ENCODE results near the gene TMEM144. TPM values are rescaled to one million over a fixed set of nuclear protein-coding genes. Genes with fewer than 3 reads are reported as not detected.

Gene TMEM144
- 9.2 and 13.4 TPM in 2 replicates for total RNA-seq (2021)
- percentile 54 among the genes with signal in this experiment for Bru-seq, nascent RNA
- percentile 63 among the genes with signal in this experiment for BruChase-seq, experiment 1, labeled RNA remaining after a 2-hour chase
- percentile 53 among the genes with signal in this experiment for BruChase-seq, experiment 2, labeled RNA remaining after a 6-hour chase
- long read RNA-seq, partial matches to known transcripts: 1 of 12 reads
- long read RNA-seq, other reads (novel, unspliced or antisense): 4 of 12 reads

DNA sequence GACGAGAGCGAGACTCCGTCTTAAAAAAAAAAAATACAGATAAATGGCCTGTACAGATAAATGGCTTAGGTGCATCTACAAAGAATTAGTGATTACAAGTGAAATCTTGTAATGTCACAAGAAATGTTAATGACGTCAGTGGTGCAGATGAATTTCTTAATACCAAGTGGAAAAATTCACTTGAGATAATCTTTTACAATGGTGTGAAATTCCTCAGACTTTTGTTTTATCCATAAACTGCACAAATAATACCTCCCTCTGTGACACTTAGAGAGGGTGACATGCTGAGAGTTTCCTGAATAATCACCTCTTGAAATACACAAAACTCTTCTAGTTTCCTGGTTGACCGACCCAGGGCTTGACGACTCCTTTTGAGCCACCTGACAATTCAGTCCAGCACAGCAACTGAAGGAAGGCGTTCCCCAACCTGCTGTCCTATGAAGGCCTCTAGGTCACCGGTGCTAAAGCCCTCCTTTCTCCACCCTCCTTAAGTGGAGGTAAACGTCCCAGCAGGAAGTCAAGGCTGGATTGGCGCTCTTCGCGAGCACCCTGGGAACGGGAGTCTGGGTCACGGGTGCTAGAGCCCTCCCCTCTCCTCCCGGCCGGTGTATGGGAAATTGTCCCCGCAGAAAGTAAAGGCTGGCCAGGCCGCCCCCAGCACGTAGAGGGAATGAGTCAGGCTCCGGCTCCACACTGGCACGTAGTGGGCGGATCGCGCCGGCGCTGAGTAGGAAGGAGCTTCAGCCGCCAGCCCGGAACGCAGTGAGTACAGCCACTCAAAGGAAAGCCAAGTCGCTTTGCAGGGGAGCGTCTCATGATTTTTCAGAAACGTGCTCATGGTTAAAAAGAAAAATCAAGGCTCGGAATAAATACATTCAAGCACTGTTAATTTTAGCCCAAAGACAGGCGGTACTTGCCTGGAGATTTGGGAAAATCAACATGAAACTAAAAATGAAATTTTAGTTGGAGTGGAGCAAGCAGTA, at the start of gene TMEM144:
Gene TMEM144 (plus strand): TSS at position 662 of the 983 bp plus-strand sequence. CDS start 2,182 bp downstream, outside the sequence.
- Histone ChIP-seq H2AFZ (peak within 1 kb of the TSS; percentile 91), H3K27me3 (ENCODE audit: insufficient read depth, low read depth) (no peaks in the 10 kb centered on the region), H3K36me3 (ENCODE audit: low read depth) (no peaks in the 10 kb centered on the region), H3K4me3 (peak within 1 kb of the TSS; percentile 76), H3F3A (ENCODE audit: insufficient read depth, low read depth) (peaks cover 3% of the 10 kb centered on the region; the same call in 1 of the 2 replicates), H3K79me2 (ENCODE audit: low read depth) (no peaks in the 10 kb centered on the region), H3K4me1 (replicated peaks; ENCODE audit: insufficient read depth) (no peaks in the 10 kb centered on the region; the same call in 1 of the 2 replicates), H3K9me2 (ENCODE audit: insufficient read depth) (no peaks in the 10 kb centered on the region; the same call in 1 of the 2 replicates), H3K4me2 (peak within 1 kb of the TSS; percentile 95), H3K9me3 (ENCODE audit: insufficient read depth, low read depth) (no peaks in the 10 kb centered on the region), H3K27ac (peak within 1 kb of the TSS; percentile 86), H4K20me1 (ENCODE audit: insufficient read depth) (no peaks in the 10 kb centered on the region)
- CTCF ChIA-PET: no interaction called here
- BruUV-seq (replicated peaks): TSS peak; percentile 92
- POLR2A ChIA-PET (ENCODE audit: unreplicated experiment): interaction anchor here (0.7 kb wide), 2 partner anchors 165 to 1080 kb away, joined by 4 to 8 read pairs; no protein-coding TSS in a partner anchor
- DNase-seq: peak; percentile 87 to 94
- TF ChIP-seq EZH2 (IDR thresholded peaks at IDR 0.05; ENCODE audit: low read depth): no peak
- TF ChIP-seq, protein P1, sequence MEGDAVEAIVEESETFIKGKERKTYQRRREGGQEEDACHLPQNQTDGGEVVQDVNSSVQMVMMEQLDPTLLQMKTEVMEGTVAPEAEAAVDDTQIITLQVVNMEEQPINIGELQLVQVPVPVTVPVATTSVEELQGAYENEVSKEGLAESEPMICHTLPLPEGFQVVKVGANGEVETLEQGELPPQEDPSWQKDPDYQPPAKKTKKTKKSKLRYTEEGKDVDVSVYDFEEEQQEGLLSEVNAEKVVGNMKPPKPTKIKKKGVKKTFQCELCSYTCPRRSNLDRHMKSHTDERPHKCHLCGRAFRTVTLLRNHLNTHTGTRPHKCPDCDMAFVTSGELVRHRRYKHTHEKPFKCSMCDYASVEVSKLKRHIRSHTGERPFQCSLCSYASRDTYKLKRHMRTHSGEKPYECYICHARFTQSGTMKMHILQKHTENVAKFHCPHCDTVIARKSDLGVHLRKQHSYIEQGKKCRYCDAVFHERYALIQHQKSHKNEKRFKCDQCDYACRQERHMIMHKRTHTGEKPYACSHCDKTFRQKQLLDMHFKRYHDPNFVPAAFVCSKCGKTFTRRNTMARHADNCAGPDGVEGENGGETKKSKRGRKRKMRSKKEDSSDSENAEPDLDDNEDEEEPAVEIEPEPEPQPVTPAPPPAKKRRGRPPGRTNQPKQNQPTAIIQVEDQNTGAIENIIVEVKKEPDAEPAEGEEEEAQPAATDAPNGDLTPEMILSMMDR (conservative IDR thresholded peaks at IDR 0.05): no peak
- intact Hi-C loops (cut with micrococcal nuclease; ENCODE audit: unreplicated experiment): loop anchor here (1.0 to 5.0 kb wide), 3 partner anchors 34 to 116 kb away; no protein-coding TSS in a partner anchor

DNA sequence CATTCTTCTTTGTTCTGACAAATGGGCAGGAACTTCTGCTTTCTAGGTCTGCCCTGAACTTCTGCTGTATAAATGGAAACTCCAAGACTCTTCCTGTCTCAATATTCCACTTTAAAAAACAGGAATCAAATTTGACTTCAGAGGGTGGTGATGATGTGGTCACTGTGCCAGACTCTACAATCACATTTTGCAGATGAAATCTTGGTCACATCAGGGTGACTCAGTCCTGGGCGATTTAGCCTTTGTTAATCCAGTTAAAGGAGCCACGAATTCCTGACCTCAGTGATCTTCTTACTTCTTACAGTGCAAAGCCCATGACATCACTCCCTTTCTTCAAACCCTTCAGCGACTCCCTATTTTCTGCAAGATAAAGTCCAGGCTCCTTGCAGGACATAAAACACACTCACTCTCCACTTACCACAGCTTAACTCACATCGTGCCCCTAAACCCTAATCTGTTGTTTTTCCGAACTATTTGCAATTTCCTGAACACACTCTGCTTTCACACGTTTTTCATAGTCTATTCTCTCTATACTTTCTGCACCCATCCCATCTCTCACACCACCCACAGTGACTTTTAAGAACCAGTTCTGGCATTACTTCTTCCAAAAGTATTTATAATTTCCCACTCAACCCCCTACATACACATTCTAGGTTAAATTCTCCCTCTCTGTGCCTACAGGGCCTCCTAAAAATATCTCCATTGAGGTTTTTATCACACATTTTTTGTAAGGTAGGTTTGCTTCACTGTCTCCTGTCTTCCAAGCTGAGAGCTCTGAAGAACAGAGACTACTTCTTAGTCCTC, 48.5 kb upstream of the TMEM144 start:
- CTCF ChIA-PET: interaction anchor here (0.6 kb wide), 1 partner anchor 167 kb away, joined by 3 read pairs; no protein-coding TSS in a partner anchor

More for the DNA sequence above, 48.5 kb upstream of the TMEM144 start:
- peak; percentile 60 to 66 for DNase-seq
- no peaks in the 10 kb centered on the region for H3K9me3 ChIP-seq (ENCODE audit: insufficient read depth, low read depth)
- no peak overlapping the region for H3K4me3 ChIP-seq
- no peaks in the 10 kb centered on the region for H3K9me2 ChIP-seq (ENCODE audit: insufficient read depth)
- intact Hi-C loops (cut with micrococcal nuclease; ENCODE audit: unreplicated experiment): loop anchor here (1.0 kb wide), 1 partner anchor 67 kb away; no protein-coding TSS in a partner anchor
- H3K27ac ChIP-seq: peak overlapping the region; percentile 66
- H3K36me3 ChIP-seq (ENCODE audit: low read depth): no peaks in the 10 kb centered on the region
- POLR2A ChIA-PET (ENCODE audit: unreplicated experiment): no interaction called here
- H4K20me1 ChIP-seq (ENCODE audit: insufficient read depth): no peaks in the 10 kb centered on the region
- H3K4me2 ChIP-seq: peak overlapping the region; percentile 34
- peaks cover 8% of the 10 kb centered on the region for H3K4me1 ChIP-seq (replicated peaks; ENCODE audit: insufficient read depth)
- no peak for TF ChIP-seq EZH2 (IDR thresholded peaks at IDR 0.05; ENCODE audit: low read depth)
- TF ChIP-seq, protein P1 (conservative IDR thresholded peaks at IDR 0.05): no peak
- H3K79me2 ChIP-seq (ENCODE audit: low read depth): no peaks in the 10 kb centered on the region
- H3F3A ChIP-seq (ENCODE audit: insufficient read depth, low read depth): no peaks in the 10 kb centered on the region
- H3K27me3 ChIP-seq (ENCODE audit: insufficient read depth, low read depth): no peaks in the 10 kb centered on the region
- peak overlapping the region; percentile 56; the same call in 1 of the 2 replicates for H2AFZ ChIP-seq
- BruUV-seq (replicated peaks): no TSS peak

All from PC-9 (cell line).